ENCODE data around the gene TP53TG5. TPM values are rescaled to one million over a fixed set of nuclear protein-coding genes. Genes with fewer than 3 reads are reported as not detected.

TP53TG5 gene
- total and polyA plus RNA-seq, 7 donors = 0.03 to 0.36 TPM; not detected in 5

DNA sequence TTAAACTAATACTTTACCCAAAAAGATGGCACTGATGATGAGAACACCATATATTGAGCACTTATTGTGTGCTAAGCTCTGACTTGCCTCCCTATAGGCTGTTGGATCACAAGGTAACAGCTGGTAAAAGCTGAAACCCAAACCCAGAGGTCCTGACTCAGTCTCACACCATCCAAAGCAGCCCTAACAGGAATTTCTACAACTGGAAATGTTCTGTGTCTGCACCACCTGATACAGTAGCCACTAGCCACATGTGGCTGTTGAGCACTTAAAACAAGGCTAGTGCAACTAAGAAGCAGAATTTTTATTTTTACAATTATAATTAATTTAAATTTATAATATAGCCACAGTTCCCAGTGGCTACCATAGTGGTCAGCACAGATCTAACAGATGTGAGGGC, 54.4 kb downstream of the TP53TG5 start:
- H3K27me3 ChIP-seq = no peaks in the 10 kb centered on the region
- peaks cover 12 to 44% (median 28%) of the 10 kb centered on the region in 4 donors for H3K36me3 ChIP-seq
- intact Hi-C loops (cut with DNase I) = loop anchor here (5.0 kb wide), 1 partner anchor 39 kb away; the partner anchor contains the start of gene SYS1
- no peaks in the 10 kb centered on the region for H3K4me1 ChIP-seq
- TF ChIP-seq, protein P1, sequence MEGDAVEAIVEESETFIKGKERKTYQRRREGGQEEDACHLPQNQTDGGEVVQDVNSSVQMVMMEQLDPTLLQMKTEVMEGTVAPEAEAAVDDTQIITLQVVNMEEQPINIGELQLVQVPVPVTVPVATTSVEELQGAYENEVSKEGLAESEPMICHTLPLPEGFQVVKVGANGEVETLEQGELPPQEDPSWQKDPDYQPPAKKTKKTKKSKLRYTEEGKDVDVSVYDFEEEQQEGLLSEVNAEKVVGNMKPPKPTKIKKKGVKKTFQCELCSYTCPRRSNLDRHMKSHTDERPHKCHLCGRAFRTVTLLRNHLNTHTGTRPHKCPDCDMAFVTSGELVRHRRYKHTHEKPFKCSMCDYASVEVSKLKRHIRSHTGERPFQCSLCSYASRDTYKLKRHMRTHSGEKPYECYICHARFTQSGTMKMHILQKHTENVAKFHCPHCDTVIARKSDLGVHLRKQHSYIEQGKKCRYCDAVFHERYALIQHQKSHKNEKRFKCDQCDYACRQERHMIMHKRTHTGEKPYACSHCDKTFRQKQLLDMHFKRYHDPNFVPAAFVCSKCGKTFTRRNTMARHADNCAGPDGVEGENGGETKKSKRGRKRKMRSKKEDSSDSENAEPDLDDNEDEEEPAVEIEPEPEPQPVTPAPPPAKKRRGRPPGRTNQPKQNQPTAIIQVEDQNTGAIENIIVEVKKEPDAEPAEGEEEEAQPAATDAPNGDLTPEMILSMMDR (IDR thresholded peaks at IDR 0.05) = no peak
- no peak for TF ChIP-seq POLR2A (IDR thresholded peaks at IDR 0.05)
- TF ChIP-seq EP300 (IDR thresholded peaks at IDR 0.05) = no peak
- no peak for TF ChIP-seq POLR2AphosphoS5 (IDR thresholded peaks at IDR 0.05)
- DNase-seq = no peak
- no peaks in the 10 kb centered on the region for H3K9me3 ChIP-seq
- peak overlapping the region in 2 of 4 donors; percentile 49 to 59 for H3K27ac ChIP-seq
- H3K4me3 ChIP-seq = no peak overlapping the region

DNA sequence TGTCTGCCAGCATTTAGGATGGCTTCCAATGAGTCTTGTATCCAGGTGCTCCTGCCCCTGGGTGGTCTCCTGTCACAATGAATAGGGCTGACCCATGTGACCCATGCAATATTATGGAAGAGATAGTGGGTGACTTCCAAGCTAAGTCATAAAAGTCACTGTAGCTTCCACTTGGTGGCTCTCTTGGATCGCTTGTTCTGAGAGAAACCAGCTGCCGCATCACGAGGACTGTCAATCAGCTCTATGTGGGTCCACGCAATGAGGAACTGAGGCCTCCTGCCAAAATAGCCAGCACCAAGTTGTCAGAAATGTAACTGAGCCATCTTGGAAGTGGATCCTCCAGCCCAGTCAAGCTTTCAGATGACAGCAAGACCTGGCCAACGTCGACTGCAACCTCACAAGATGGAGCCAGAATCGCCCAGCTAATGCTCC, 55.2 kb downstream of the TP53TG5 start:
- Histone ChIP-seq H3K4me3 (no peak overlapping the region), H3K27ac (peak overlapping the region in 2 of 4 donors; percentile 49 to 59), H3K4me1 (no peaks in the 10 kb centered on the region), H3K9me3 (no peaks in the 10 kb centered on the region), H3K36me3 (peaks cover 11 to 36% (median 20%) of the 10 kb centered on the region in 4 donors), H3K27me3 (no peaks in the 10 kb centered on the region)
- 16 to 57% methylated on average over 7 of the region's 7 CpGs for WGBS, 2 donors
- intact Hi-C loops (cut with DNase I) = loop anchor here (5.0 kb wide), 1 partner anchor 39 kb away; the partner anchor contains the start of gene SYS1
- TF ChIP-seq EP300 (IDR thresholded peaks at IDR 0.05) (no peak), POLR2AphosphoS5 (IDR thresholded peaks at IDR 0.05) (peak in 2 of 4 donors; percentile 37 to 44), POLR2A (IDR thresholded peaks at IDR 0.05) (no peak)
- TF ChIP-seq, protein P1 (IDR thresholded peaks at IDR 0.05) = no peak
- peak; percentile 79 for DNase-seq

Small RNA genes within 50 kb of the gene (small RNA-seq; reads per million reads assigned to genes)
- gene MIR6812 = 0 reads per million in 3 donors

Other genes with a start within 250 kb of the TP53TG5 start
- not detected for gene PI3, start 203.4 kb downstream of the TP53TG5 start, total RNA-seq
- gene PI3, start 203.4 kb downstream of the TP53TG5 start, polyA plus RNA-seq = 1,000 to 10,000 TPM in 1 of 3 donors, 10 to 100 TPM in 2; 52.0 to 2,021 (median 84.1) TPM
- not detected for gene SEMG1, start 171.3 kb downstream of the TP53TG5 start, total RNA-seq
- under 1 TPM in 1 of 3 donors, not detected in 2; 0.26 TPM for gene SEMG1, start 171.3 kb downstream of the TP53TG5 start, polyA plus RNA-seq
- not detected for gene SEMG2, start 157.0 kb downstream of the TP53TG5 start, total RNA-seq
- not detected for gene SEMG2, start 157.0 kb downstream of the TP53TG5 start, polyA plus RNA-seq
- gene SLPI, start 123.8 kb downstream of the TP53TG5 start, total RNA-seq = 10 to 100 TPM in 3 of 4 donors, 1 to 10 TPM in 1; 2.4 to 56.9 (median 20.6) TPM
- 100 to 1,000 TPM in 1 of 3 donors, 10 to 100 TPM in 2; 38.8 to 234 (median 82.3) TPM for gene SLPI, start 123.8 kb downstream of the TP53TG5 start, polyA plus RNA-seq
- not detected for gene RBPJL, start 71.5 kb downstream of the TP53TG5 start, total RNA-seq
- gene RBPJL, start 71.5 kb downstream of the TP53TG5 start, polyA plus RNA-seq = 1 to 10 TPM in 1 of 3 donors, not detected in 2; 1.8 TPM
- not detected for gene MATN4, start 70.0 kb downstream of the TP53TG5 start, total RNA-seq
- under 1 TPM in 1 of 3 donors, not detected in 2; 0.17 TPM for gene MATN4, start 70.0 kb downstream of the TP53TG5 start, polyA plus RNA-seq
- gene SDC4, start 29.9 kb downstream of the TP53TG5 start, total RNA-seq = 100 to 1,000 TPM in 1 of 4 donors, 10 to 100 TPM in 3; 79.9 to 149 (median 88.5) TPM
- gene SDC4, start 29.9 kb downstream of the TP53TG5 start, polyA plus RNA-seq = 10 to 100 TPM; 22.2 to 63.9 (median 23.6) TPM
- gene SYS1, start 15.2 kb downstream of the TP53TG5 start, total RNA-seq = 10 to 100 TPM; 44.2 to 58.7 (median 52.2) TPM
- 10 to 100 TPM; 14.4 to 35.6 (median 17.1) TPM for gene SYS1, start 15.2 kb downstream of the TP53TG5 start, polyA plus RNA-seq
- 100 to 1,000 TPM in 3 of 4 donors, 10 to 100 TPM in 1; 99.7 to 111 (median 103) TPM for gene DBNDD2, start 30.0 kb upstream of the TP53TG5 start, total RNA-seq
- gene DBNDD2, start 30.0 kb upstream of the TP53TG5 start, polyA plus RNA-seq = 100 to 1,000 TPM; 112 to 174 (median 137) TPM
- 10 to 100 TPM; 49.7 to 66.7 (median 56.1) TPM for gene PIGT, start 37.8 kb upstream of the TP53TG5 start, total RNA-seq
- gene PIGT, start 37.8 kb upstream of the TP53TG5 start, polyA plus RNA-seq = 10 to 100 TPM; 33.0 to 98.7 (median 43.0) TPM
- 10 to 100 TPM; 33.9 to 94.1 (median 39.6) TPM for gene WFDC2, start 91.4 kb upstream of the TP53TG5 start, total RNA-seq
- gene WFDC2, start 91.4 kb upstream of the TP53TG5 start, polyA plus RNA-seq = 10 to 100 TPM; 29.6 to 86.6 (median 65.5) TPM
- not detected for gene SPINT3, start 137.3 kb upstream of the TP53TG5 start, total RNA-seq
- gene SPINT3, start 137.3 kb upstream of the TP53TG5 start, polyA plus RNA-seq = not detected
- gene WFDC6, start 161.2 kb upstream of the TP53TG5 start, total RNA-seq = not detected
- not detected for gene WFDC6, start 161.2 kb upstream of the TP53TG5 start, polyA plus RNA-seq
- not detected for gene EPPIN, start 169.1 kb upstream of the TP53TG5 start, total RNA-seq
- gene EPPIN, start 169.1 kb upstream of the TP53TG5 start, polyA plus RNA-seq = not detected
- gene WFDC8, start 201.0 kb upstream of the TP53TG5 start, total RNA-seq = not detected
- gene WFDC8, start 201.0 kb upstream of the TP53TG5 start, polyA plus RNA-seq = not detected

Measured in sigmoid colon (tissue), 7 donors.